ENCODE results near the gene PPRC1. TPM values are rescaled to one million over a fixed set of nuclear protein-coding genes. Genes with fewer than 3 reads are reported as not detected.

PPRC1 gene
- total RNA-seq, 1 donor from 2014 or later, result 42.9 TPM

DNA sequence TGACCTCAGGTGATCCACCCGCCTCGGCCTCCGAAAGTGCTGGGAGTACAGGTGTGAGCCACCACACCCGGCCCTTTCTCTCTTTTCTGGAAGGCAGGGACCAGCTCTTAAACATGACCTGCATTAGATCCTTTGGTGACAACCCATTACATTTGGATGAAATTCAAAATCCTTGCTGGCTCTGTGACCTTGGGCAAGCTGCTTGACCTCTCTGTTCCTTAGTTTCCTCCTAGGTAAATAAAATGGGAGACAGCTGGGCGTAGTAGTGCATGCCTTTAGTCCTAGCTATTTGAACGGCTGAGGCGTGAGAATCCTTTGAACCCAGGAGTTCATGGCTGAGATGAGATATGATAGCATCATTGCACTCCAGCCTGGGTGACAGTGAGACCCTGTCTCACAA lies 36.4 kb upstream of the PPRC1 start:
- Mint-ChIP-seq H3K4me1 (ENCODE audit: low read depth) (no peaks in the 10 kb centered on the region), H3K27me3 (ENCODE audit: low read depth) (no peaks in the 10 kb centered on the region), H3K27ac (ENCODE audit: unreplicated experiment) (no peak overlapping the region), H3K4me3 (ENCODE audit: unreplicated experiment) (no peak overlapping the region), H3K9me3 (ENCODE audit: low read depth) (no peaks in the 10 kb centered on the region), H3K36me3 (ENCODE audit: low read depth) (peaks cover 3% of the 10 kb centered on the region)
- DNase-seq (ENCODE audit: low spot score), result no peak
- no peak for TF ChIP-seq CTCF (IDR thresholded peaks at IDR 0.05)

DNA sequence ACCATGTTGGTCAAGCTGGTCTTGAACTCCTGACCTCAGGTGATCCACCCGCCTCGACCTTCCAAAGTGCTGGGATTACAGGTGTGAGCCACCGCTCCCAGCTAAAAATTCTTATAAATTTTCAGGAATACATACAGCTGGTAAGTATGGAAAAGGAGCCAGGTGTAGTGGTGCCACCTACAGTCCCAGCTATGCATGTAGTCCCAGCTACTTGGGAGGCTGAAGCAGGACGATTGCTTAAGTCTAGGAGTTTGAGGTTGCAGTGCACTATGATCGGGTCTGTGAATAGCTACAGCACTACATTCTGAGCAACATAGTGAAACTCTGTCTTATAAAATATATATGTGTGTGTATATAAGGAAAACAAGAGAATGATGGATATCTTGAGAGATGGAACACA lies 31.7 kb upstream of the PPRC1 start:
- Mint-ChIP-seq H3K4me3 (ENCODE audit: unreplicated experiment) (no peak overlapping the region), H3K27ac (ENCODE audit: unreplicated experiment) (no peak overlapping the region), H3K27me3 (ENCODE audit: low read depth) (no peaks in the 10 kb centered on the region), H3K4me1 (ENCODE audit: low read depth) (no peaks in the 10 kb centered on the region), H3K9me3 (ENCODE audit: low read depth) (no peaks in the 10 kb centered on the region), H3K36me3 (ENCODE audit: low read depth) (peaks cover 4% of the 10 kb centered on the region)
- TF ChIP-seq CTCF (IDR thresholded peaks at IDR 0.05), result peak; percentile 32
- DNase-seq (ENCODE audit: low spot score), result no peak

DNA sequence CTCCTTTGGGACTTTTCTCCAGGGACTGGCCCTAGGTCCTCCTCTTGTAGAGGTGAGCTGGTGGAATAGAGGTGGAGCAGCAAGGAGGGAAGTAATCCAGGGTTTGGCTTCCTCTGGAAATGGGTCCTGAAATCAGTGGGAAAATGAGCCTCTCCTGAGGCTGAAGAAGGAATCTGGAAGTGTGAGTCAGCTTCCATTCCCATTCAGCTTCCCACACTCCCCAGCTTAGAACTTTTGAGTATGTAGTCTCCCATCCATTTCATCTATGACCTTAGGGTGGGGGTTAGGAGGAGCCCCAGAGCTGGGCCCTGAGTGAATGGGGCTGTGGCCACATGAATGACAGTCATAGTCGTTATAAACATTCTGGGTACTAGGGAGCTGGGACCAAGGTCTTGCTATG lies 30.4 kb upstream of the PPRC1 start:
- H3K9me3 Mint-ChIP-seq (ENCODE audit: low read depth), result no peaks in the 10 kb centered on the region
- peaks cover 5% of the 10 kb centered on the region for H3K36me3 Mint-ChIP-seq (ENCODE audit: low read depth)
- no peak for TF ChIP-seq CTCF (IDR thresholded peaks at IDR 0.05)
- H3K27ac Mint-ChIP-seq (ENCODE audit: unreplicated experiment), result peak overlapping the region; percentile 5
- no peak for DNase-seq (ENCODE audit: low spot score)
- H3K27me3 Mint-ChIP-seq (ENCODE audit: low read depth), result no peaks in the 10 kb centered on the region
- no peaks in the 10 kb centered on the region for H3K4me1 Mint-ChIP-seq (ENCODE audit: low read depth)
- no peak overlapping the region for H3K4me3 Mint-ChIP-seq (ENCODE audit: unreplicated experiment)

DNA sequence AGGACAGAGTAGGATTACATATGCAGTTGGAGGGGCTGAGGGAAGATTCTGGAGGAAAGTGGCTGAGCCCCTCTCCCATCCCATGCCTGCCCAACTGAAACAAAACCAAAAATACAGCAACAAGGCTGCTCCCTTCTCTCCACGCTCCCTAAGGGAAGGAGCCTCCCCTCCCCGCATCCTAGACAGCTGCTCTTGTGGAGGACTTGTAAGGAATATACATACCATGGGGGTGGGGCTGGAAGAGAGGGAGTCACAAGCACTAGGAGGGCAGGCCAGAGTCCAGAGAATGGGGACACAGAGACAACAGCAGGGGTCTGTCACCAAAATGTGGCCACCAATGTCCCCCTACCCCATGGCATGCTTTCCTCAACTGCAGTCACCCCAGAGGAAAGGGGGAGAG lies 25.8 kb upstream of the PPRC1 start:
- no peak overlapping the region for H3K27ac Mint-ChIP-seq (ENCODE audit: unreplicated experiment)
- DNase-seq (ENCODE audit: low spot score), result no peak
- no peaks in the 10 kb centered on the region for H3K9me3 Mint-ChIP-seq (ENCODE audit: low read depth)
- H3K4me1 Mint-ChIP-seq (ENCODE audit: low read depth), result peaks cover 2% of the 10 kb centered on the region
- H3K27me3 Mint-ChIP-seq (ENCODE audit: low read depth), result no peaks in the 10 kb centered on the region
- no peak overlapping the region for H3K4me3 Mint-ChIP-seq (ENCODE audit: unreplicated experiment)
- H3K36me3 Mint-ChIP-seq (ENCODE audit: low read depth), result peaks cover 25% of the 10 kb centered on the region
- no peak for TF ChIP-seq CTCF (IDR thresholded peaks at IDR 0.05)

- TF ChIP-seq CTCF (IDR thresholded peaks at IDR 0.05), result no peak
- no peaks in the 10 kb centered on the region for H3K9me3 Mint-ChIP-seq (ENCODE audit: low read depth)
- no peak overlapping the region for H3K4me3 Mint-ChIP-seq (ENCODE audit: unreplicated experiment)
- H3K27ac Mint-ChIP-seq (ENCODE audit: unreplicated experiment), result no peak overlapping the region
- H3K36me3 Mint-ChIP-seq (ENCODE audit: low read depth), result peaks cover 25% of the 10 kb centered on the region
- no peaks in the 10 kb centered on the region for H3K27me3 Mint-ChIP-seq (ENCODE audit: low read depth)
- no peak for DNase-seq (ENCODE audit: low spot score)
- H3K4me1 Mint-ChIP-seq (ENCODE audit: low read depth), result peaks cover 20% of the 10 kb centered on the region
Observed at GRCh38 chr10:102109166-102110116, 23.4 kb upstream of the PPRC1 start.

All from chondrocyte (in vitro differentiated cells).